Renal pelvis (tissue), 12 donors: Measurements from ENCODE around the gene LIM2. TPM values are rescaled to one million over a fixed set of nuclear protein-coding genes. Genes with fewer than 3 reads are reported as not detected.
"Not testable (repeated sequence)": the region's sequence is repeated elsewhere in the genome, so short reads cannot be mapped to it uniquely, and the experiment has no call there.

Source experiments
- DNase-seq: peaks from one replicate; pipeline ENCODE4 v3.0.0-alpha.2; 2013
- long read RNA-seq, 16 experiments: transcript quantifications; one replicate each; lab custom pipeline, GENCODE V29; 2026
- polyA plus RNA-seq, 3 donors: library from polyadenylated mRNA; unstranded; fragments of 120-200 nt; gene quantifications; one replicate each; pipeline ENCODE4 v1.2.1, GENCODE V29; 2013; ENCODE audit not compliant: insufficient read length in 3 of 3

Gene LIM2, protein sequence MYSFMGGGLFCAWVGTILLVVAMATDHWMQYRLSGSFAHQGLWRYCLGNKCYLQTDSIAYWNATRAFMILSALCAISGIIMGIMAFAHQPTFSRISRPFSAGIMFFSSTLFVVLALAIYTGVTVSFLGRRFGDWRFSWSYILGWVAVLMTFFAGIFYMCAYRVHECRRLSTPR
- polyA plus RNA-seq: under 1 TPM; 0.35 to 0.60 (median 0.44) TPM
- long read RNA-seq, donor 1: 0 reads
- long read RNA-seq, donor 2: 0 reads
- long read RNA-seq, donor 3, partial matches to known transcripts: 0 of 1 reads
- long read RNA-seq, donor 3, other reads (novel, unspliced or antisense): 0 of 1 reads
- long read RNA-seq, donor 4: 0 reads
- long read RNA-seq, donor 5: 0 reads
- long read RNA-seq, donor 6: 0 reads
- long read RNA-seq, donor 7: 0 reads
- long read RNA-seq, donor 8: 0 reads
- long read RNA-seq, donor 9: 0 reads
- long read RNA-seq, donor 10: 0 reads
- long read RNA-seq, donor 11: 0 reads
- long read RNA-seq, donor 12, partial matches to known transcripts: 0 of 1 reads
- long read RNA-seq, donor 12, other reads (novel, unspliced or antisense): 0 of 1 reads
- long read RNA-seq, donor 13: 0 reads
- long read RNA-seq, donor 14: 0 reads
- long read RNA-seq, donor 15: 0 reads
- long read RNA-seq, donor 16, partial matches to known transcripts: 0 of 1 reads
- long read RNA-seq, donor 16, other reads (novel, unspliced or antisense): 0 of 1 reads

DNA sequence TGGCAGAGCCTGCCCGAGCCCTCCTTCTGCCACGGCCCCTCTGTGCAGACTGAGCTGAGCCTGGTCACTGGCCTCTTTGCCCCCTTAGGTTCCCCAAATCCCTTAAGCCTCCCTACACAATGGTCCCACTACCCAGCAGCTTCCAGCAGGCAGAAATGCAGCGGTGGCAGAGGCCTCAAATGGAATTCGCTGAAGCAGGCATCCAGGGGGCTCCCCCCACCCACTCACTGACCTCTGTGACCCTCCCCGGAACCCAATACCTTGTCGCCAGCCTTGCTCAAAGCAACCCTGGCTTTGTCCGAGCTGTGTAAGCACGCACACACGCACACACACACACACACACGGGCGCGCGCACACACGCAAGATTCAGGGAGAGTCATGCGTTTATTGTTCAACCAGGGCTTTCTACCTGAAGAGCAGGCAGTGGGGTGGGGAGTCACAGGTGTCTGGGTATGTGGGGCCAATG is at the start of gene LIM2:
TSS of gene LIM2 (minus strand) at position 51 of the 466 bp plus-strand sequence. CDS start 531 bp downstream, outside the sequence.
- peak; percentile 42 for DNase-seq

DNA sequence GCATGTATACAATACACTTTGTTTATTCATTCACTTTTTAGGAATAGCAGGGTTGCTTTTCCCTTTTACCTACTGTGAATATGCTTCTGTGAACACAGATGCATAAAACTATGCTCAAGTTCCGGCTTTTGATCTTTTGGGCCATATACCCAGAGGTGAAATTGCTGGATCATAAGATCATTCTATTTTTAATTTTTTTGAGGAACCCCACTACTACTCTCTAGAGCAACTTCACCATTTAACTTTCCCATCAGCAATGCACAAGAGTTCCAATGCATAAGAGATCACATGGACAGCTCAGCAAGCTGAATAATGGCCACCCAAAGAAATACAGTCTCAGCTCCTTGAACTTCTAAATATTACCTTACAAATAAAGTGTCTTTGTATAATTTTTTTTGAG is 46.7 kb upstream of the LIM2 start:
- DNase-seq: no peak

DNA sequence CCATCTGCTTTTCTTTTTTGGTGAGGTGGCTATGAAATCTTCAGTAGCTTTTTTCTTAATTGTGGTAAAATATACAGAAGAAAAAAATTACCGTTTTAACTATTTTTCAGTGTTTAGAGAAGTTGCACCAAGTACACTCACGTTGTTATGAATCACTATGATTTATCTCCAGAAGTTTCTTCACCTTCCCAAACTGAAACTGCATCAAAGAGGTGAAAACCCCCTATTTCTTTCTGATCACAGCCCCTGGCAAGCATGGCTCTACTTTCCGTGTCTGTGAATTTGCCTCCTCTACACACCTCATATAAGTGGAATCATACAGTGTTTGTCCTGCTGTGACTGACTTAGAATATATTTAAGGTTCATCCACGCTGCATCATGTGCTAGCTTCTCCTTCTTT is 45.3 kb upstream of the LIM2 start:
- DNase-seq: no peak

DNA sequence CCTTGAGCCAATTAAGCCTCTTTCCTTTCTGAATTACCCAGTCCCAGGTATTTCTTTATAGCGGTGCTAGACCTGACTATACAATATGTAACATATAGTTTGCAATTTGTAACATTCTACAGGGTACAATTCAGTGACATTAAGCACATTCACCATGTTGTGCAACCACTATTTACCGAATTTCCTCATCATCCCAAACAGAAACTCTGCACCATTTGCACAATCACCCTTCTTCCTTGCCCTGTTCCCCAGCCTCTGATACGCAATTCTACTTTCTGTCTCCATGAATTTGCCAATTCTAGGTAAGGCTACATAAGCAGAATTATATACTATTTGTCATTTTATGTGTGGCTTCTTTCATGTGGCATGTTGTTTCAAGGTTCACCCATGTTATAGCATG is 43.4 kb upstream of the LIM2 start:
- no peak for DNase-seq

- DNase-seq: no peak
Observed at GRCh38 chr19:51430221-51430620, 42.4 kb upstream of the LIM2 start.

GRCh38 chr19:51427201-51427600 is 39.4 kb upstream of the LIM2 start:
- DNase-seq: no peak

DNA sequence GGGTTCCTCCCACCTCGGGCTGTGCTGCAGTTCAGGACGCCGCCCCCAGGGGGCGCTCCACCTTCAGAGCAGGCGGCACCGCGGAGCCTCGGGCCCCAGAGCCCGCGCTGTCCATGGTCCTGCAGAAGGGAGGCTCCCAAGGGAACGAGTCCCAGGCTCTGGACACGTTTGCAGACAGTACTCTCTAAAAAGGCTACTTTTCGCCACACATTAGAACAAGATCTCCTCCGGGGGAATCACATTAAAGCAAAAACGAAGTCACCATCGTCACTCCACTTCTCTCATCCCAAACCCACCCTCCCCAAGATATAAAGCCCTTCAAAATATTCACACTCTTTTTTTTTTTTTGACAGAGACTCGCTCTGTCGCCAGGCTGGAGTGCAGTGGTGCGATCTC is 34.3 kb upstream of the LIM2 start:
- DNase-seq: peak; percentile 83

DNA sequence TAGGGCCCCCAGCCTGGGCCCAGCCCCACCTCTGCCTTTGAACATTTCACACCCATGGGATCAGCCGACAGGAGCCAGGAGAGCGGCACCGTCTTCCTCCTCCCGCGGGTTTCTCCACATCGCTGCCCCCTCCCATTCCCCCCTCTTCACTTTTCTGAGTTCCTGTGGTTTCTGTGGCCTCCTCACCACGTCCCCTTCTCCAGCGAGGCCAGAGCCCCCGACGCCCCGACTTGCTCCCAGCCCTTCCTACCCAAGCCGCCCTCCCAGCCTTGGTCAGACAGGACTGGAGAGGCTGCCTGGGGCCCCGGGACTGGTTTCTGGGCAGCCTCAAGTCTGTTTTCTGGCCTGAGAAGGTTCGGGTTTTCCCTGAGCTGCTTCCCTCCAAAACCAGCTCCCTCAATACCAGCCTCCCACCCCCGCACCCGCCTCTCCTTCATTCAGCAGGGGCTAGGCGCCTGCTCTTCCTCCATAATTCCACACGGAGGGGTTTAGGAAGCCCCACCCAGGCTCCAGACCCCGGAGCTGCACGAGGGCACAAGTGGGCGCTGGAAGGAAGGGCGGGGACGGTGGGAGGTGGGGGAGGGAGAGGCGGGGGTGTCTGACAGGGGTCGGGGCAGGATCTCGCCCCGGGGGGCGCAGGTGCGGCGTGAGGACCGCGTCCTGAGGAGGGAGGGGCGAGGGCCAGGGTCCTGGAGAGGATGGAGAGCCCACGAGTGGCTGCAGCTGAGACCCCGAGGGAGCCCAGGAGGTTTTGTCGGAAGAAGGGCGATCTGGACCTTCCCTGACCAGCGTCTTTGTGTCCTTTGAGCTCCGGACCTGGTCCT is 33.7 kb upstream of the LIM2 start:
- DNase-seq: no peak

DNA sequence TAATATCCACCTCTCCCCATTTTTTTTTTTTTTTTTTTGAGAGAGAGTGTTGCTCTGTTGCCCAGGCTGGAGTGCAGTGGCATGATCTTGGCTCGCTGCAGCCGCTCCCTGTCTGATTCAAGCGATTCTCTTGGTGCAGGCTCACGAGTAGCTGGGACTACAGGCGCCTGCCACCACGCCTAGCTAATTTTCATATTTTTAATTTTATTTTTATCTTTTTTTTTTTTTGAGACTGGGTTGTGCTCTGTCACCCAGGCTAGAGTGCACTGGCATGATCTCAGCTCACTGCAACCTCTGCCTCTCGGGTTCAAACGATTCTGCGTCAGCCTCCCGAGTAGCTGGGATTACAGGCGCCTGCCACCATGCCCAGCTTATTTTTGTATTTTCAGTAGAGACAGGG is 32.7 kb upstream of the LIM2 start:
- DNase-seq: not testable (repeated sequence)

- DNase-seq: no peak
Observed at GRCh38 chr19:51418707-51419106, 30.9 kb upstream of the LIM2 start.

GRCh38 chr19:51417810-51418157 is 30.0 kb upstream of the LIM2 start:
- DNase-seq: no peak

DNA sequence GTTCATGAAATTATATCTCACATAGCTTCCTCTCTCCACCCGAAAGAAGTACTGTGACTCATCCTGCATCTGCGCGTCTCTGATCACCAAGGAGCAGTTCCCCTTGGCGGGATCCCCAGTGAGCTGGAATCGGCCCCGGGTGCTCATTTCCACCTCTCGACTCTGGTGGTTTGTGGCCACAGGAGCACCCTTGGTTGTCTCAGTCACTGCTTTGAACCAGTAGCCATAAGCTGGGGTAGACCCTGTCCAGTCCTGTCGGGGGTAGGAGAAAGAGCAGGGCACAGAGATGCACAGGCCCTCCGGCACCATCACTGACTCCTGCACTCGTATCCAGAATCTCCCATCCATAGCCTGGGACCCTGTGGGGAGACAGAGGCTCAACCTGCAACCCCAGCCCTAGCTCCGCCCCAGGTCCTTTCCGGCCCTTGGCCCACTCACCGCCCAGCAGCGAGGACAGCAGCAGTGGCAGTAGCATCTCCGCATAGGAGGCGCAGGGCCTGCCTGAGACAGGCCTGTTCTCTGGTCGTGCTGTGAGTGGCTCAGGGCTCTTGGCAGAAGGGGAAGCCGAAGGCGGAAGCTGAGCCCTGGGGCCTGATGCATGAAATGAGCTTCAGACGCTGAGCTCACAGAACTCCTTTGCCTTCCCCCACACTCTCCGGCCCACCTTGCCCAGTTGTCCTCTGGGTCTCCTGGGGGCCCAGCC is 29.5 kb upstream of the LIM2 start, which contains the start of gene SIGLEC10:
TSS of gene SIGLEC10 (minus strand) at position 536 of the 703 bp plus-strand sequence. CDS start at position 475, 61 bp downstream.
- DNase-seq: no peak

DNA sequence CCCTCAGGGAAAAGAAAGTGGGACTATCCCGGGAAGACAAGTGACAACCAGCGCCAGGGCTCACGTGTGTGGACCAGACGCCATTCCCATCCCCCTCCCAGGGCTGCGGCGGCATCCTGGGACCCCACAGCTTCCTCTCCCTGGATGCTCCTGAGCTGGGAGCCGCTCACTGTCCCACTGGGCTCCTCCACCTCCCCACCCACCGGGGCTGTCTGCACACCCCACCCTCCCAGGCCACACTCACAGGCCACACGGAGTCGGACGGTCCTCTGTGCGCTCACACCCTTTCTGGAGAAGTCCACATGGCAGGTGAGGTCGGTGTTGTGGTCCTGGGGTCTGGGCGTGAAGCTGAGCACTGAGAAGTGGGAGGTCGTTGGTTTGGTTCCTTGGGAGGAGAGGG is 28.6 kb upstream of the LIM2 start:
- not testable (repeated sequence) for DNase-seq

GRCh38 chr19:51415187-51415586 is 27.4 kb upstream of the LIM2 start:
- DNase-seq: no peak

GRCh38 chr19:51410950-51411748 is 23.4 kb upstream of the LIM2 start:
- DNase-seq: no peak

GRCh38 chr19:51407511-51408131 is 19.8 kb upstream of the LIM2 start:
- DNase-seq: no peak

DNA sequence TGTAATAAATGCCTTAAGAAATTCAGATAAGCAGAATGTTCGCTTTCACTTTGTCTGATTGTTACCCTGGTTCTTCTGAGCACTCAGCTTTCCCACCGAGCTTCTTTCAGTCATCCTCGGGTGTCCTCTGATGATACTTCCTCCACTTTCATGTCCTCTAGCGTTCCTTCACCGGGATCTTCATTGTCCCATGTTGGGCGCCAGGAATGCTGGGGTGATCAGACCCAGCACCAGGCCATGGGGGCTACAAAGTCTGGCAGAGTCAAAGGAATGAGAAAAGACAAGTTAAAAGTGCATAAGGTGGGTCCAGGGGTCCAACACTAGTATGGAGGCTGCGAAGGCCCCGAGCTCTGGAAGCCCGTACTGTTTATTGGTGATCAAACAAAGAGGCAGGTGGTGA is 14.3 kb upstream of the LIM2 start:
- no peak for DNase-seq

DNA sequence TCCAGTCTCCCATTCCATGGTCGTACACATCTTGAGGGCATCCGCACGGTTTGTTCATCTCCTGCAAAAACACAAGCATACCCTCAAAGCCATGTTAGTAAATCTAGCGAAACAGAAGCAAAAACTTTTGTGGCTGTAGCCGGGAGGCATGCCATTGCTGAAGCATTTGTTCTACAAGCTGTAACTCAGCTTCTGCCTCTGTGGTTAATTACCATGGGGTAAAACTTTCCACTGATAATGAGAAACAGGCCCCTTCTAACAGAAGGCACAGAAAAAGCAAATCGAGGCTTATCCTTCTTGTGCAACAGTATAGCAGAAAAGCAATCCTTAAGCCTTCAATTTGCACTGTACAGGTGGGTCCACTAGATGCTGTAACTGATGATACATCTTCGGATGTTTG is 12.2 kb upstream of the LIM2 start:
- DNase-seq: not testable (repeated sequence)

DNA sequence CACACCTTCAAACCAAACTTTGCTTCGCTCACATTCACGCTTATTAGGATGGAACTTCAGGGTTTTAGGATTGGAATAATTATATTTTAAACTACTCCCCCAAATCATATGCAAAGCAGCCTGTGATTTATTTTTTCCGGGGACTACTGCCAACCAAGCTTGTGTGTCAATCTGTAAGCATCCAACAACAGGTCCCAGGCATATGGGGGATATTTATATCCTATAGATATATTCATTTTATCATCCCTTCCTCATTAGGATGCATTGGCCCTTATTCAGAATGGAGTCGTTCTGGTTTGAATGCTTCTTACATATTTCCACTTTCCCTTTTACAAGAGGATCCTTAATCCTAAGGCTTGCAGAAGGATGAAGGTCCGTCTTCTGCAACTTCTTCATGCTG is 11.5 kb upstream of the LIM2 start:
- DNase-seq: no peak

DNA sequence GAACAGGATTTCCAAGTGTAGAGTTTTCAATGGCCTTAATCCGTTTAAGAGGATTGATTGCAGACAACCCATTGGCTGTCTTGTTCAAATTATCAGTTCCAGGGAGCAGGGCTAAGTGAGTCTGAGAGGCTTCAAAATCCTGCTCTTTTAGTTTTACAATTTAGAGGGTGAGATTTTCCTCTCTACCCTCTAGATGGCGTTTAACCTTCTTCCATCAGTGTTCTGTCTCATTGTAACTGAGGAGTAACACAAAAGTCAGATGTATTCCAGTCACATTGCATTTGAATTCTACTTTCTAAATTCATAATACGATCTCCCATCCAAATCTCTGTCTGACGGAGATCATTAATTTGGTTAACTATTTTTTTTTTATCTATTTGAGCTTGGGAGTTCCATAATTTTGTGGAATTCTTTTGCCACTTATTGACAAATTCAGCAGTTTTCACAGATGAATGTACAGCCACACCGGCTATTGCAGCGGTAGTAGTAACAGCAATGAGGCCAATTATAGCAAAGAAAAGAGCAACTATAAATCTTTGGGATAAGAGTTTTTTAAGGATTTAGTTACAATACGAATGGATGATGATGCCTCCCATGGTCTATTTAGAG is 10.4 kb upstream of the LIM2 start:
- no peak for DNase-seq
